ENCODE results near the gene LMBR1L. TPM values are rescaled to one million over a fixed set of nuclear protein-coding genes. Genes with fewer than 3 reads are reported as not detected.

The LMBR1L gene
- total RNA-seq, 1 donor = 47.9 TPM

Small RNA genes within 50 kb of the gene (small RNA-seq; reads per million reads assigned to genes)
- gene RF00019 = not detected

Other genes starting within 250 kb of the LMBR1L start
- under 0.01 TPM in 1 of 2 replicates, not detected in the other for gene RND1, start 245.0 kb downstream of the LMBR1L start, total RNA-seq
- 21.9 and 25.5 TPM in 2 replicates for gene FKBP11, start 185.4 kb downstream of the LMBR1L start, total RNA-seq
- gene ARF3, start 153.4 kb downstream of the LMBR1L start, total RNA-seq = 49.3 and 68.2 TPM in 2 replicates
- gene WNT10B, start 139.1 kb downstream of the LMBR1L start, total RNA-seq = not detected in 2 replicates
- not detected in 2 replicates for gene WNT1, start 132.5 kb downstream of the LMBR1L start, total RNA-seq
- gene DDN, start 111.5 kb downstream of the LMBR1L start, total RNA-seq = under 0.01 and 0.32 TPM in 2 replicates
- gene PRKAG1, start 92.1 kb downstream of the LMBR1L start, total RNA-seq = 61.2 and 62.2 TPM in 2 replicates
- 32.2 and 37.1 TPM in 2 replicates for gene KMT2D, start 50.1 kb downstream of the LMBR1L start, total RNA-seq
- gene RHEBL1, start 40.9 kb downstream of the LMBR1L start, total RNA-seq = 0.64 and 0.86 TPM in 2 replicates
- gene DHH, start 16.0 kb downstream of the LMBR1L start, total RNA-seq = not detected in 2 replicates
- 1,457 and 1,471 TPM in 2 replicates for gene TUBA1B, start 20.5 kb upstream of the LMBR1L start, total RNA-seq
- gene TUBA1A, start 78.2 kb upstream of the LMBR1L start, total RNA-seq = 834 and 982 TPM in 2 replicates
- 376 and 609 TPM in 2 replicates for gene TUBA1C, start 154.2 kb upstream of the LMBR1L start, total RNA-seq
- gene PRPH, start 184.3 kb upstream of the LMBR1L start, total RNA-seq = under 0.01 TPM in 1 of 2 replicates, not detected in the other
- gene TROAP, start 212.4 kb upstream of the LMBR1L start, total RNA-seq = 11.3 and 14.7 TPM in 2 replicates
- under 0.01 TPM in 1 of 2 replicates, not detected in the other for gene C1QL4, start 226.3 kb upstream of the LMBR1L start, total RNA-seq
- 1.7 and 2.6 TPM in 2 replicates for gene DNAJC22, start 236.0 kb upstream of the LMBR1L start, total RNA-seq

Data from fibroblast of villous mesenchyme (primary cell).